HL-60/S4 treated with phorbol 12-myristate 13-acetate at 8.2 ng/mL for 4 days and 3 days (cell line): ENCODE measurements around the gene FBXO8.

Experiments
- in situ Hi-C: fragments of 300-500 bp; cut with MboI; formaldehyde crosslinking; loops from 2 replicates; pipeline ENCODE4 v1.15.0; 2022; ENCODE audit warnings: low sequenced_read_pairs

Gene FBXO8

DNA sequence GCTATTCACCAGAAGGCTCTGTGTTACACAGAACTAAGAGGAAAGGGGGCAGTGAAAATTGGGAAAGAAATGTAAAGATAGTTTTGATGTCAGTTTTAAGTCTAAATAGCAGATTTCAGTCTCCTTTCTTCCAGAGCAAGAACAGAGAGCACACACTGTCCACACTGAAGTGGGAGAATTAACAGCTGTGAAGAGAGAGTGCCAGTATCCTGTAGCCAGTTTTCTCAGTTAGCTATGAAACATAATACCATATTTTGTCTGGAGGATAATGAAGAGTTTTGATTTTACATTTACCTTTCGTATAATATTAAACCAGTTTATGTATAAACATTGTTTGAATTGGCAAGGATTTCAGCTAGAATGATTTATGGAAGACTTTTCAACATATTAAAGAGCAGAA, 35.1 kb downstream of the FBXO8 start:
- in situ Hi-C loops = no loop called here

DNA sequence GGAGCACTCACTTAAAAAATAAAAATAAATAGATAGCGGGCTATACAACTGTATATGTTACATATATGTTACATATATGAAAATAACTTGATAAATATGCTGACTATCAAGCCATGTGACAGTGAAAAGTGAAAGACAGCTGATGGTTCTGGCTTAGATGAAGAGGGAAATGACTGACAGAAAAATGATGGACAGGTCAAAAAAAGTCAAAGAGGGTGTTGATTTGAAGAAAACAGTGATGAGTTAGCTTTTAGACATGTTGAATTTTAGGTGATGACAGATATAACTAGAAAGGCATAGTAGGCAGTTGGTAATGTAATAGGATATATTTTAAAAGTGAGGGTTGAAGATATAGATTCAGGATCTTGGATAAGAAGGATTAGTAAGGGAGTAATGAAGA, 37.8 kb downstream of the FBXO8 start:
- in situ Hi-C loops = no loop called here

- in situ Hi-C loops = no loop called here
Measured at GRCh38 chr4:174244441-174244840, 39.0 kb downstream of the FBXO8 start.

GRCh38 chr4:174241162-174241561, 42.3 kb downstream of the FBXO8 start:
- in situ Hi-C loops = no loop called here

DNA sequence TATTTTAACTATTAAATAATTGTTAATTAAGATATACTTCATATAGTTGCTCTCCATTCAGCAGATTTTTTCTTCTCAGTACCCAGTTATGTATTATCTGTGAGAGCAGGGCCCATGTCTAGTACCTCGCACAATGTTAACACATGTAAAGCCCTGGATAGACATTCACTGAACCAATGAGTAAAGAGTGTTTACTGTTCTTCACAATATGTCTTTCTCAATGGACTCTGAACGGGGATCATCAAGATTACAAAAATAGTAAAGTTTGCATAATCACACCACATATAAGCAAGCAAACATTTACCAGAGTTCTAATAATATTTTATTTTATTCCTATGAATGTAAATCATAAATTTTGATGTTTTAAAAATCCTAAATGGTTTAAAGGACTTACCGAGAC, 47.1 kb downstream of the FBXO8 start:
- in situ Hi-C loops = no loop called here

DNA sequence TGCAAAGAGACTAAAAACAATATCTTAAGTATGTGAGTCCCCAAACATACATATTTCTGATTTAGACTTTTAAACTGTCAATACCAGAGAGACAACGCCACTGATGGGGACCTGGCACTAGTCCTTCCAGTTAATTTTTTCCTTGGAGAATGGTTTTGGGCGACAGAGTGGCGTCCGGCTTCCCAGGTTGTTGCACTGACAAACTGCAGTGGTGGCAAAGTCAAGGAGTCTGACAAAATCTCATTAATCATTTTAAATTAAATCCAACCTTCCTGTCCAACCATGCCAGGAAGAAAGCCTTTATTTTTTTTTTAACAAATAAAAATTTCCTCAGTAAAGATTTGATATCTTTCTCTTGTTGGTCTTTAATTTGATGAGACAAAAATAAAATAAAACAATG, 52.8 kb downstream of the FBXO8 start:
- in situ Hi-C loops = no loop called here

- in situ Hi-C loops = no loop called here
Measured at GRCh38 chr4:174230148-174230547, 53.3 kb downstream of the FBXO8 start.

DNA sequence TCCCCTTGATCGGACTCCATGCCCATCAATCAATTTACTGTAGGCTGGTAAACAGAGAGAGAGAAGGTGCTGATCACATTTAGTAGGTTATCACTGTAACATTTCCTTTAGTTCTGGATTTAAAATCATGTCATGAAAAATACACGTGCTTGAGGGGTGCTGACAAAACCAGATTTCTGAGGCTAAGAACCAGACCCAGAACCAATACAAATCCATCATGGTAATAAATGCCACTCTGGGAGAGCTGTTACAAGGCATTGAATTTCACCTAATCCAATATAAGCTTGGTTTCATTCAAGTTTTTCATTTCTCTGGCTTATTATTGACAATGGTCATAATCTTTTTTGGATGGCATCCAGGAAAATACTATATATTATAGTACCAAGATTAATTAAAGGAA, 54.5 kb downstream of the FBXO8 start:
- in situ Hi-C loops = no loop called here

DNA sequence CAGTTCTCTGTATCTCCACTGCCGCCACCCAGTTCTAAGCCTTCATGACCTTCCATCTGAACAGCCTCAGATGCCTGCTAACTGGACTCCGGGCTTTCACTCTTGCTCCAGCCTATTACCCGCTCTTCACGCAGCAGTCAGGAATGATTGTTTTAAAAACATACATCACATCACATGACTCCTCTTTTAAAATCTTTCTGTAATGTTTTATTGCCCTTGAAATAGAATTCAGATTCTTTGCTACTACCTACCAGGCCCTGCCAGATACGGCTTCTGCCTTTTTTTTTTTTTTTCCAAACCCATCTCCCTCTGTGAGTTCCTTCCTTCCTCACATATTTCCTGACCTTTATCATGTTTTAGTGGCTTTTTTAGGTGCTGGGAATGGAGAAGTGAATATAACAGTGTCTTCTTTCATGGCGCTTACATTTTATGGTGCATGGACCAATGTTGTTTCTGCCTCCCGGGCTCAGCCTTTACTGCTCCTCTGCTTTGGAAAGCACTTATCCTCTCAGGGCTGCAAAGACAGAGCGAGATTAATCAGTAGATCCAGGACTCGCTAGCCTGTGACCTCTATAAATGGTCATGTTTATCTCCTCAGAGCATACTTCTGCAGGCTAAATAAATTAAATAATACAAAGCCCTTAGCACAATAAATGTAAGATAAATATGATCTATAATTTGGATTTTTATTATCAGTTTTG, 58.0 kb downstream of the FBXO8 start:
- in situ Hi-C loops = no loop called here

DNA sequence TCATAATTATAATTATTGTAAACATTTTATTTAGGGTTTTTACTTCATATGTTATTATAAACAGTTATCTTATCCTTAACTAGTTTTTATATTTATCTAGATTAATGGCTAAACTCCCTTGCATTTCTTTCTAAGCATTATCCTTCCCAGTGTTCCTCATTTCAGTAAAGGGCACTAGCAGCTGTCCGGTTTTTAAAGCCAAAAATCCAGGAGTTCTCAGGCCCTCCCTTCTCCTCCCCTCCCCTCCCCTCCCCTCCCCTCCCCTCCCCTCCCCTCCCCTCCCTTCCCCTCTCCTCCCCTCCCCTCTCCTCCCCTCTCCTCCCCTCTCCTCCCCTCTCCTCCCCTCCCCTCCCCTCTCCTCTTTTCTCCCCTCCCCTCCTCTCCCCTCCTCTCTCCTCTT, 58.9 kb downstream of the FBXO8 start:
- in situ Hi-C loops = no loop called here

GRCh38 chr4:174222266-174222872, 61.1 kb downstream of the FBXO8 start:
- in situ Hi-C loops = no loop called here

GRCh38 chr4:174218127-174218790, 65.2 kb downstream of the FBXO8 start:
- in situ Hi-C loops = no loop called here

DNA sequence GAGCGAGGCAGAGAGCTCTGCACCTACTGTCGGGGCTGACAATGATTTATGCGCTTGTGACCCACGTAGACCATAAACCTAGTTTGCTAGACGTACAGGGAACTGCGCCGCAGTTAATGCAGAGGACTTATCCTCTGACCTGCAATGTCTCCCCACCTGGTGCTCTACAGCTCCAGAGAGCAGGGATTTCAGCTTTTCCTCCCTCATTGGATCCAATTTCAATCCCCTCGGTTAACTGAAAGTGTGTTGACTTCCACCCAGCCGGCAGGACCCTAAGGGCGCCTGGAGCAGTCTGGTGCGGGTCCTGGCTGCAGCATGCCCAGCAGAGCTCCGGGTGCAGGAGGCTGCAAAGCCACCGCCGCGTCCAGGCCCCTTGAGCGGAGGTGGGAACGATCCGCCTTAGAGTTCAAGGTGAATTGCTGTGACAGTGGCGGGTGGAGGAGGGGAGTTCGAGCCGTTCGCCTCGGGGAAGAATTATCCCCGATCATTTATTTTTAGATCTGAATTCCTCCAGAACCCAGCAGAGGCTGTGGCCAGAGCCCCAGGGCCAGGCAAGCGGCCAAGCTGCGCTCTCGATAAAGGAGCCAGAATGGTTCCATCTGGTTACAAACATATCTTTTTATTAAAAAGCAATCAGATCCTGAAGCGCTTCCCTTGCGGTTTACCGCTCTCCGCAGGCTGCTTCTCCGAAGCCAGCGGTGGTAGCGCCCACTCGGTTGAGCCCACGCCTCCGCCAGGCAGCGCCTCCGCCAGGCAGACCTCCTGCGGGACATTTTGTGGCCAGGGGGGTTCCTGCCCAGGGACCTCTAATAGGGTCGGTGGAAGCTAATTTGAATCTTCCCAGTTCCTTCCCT, 66.0 kb downstream of the FBXO8 start:
- in situ Hi-C loops = no loop called here

DNA sequence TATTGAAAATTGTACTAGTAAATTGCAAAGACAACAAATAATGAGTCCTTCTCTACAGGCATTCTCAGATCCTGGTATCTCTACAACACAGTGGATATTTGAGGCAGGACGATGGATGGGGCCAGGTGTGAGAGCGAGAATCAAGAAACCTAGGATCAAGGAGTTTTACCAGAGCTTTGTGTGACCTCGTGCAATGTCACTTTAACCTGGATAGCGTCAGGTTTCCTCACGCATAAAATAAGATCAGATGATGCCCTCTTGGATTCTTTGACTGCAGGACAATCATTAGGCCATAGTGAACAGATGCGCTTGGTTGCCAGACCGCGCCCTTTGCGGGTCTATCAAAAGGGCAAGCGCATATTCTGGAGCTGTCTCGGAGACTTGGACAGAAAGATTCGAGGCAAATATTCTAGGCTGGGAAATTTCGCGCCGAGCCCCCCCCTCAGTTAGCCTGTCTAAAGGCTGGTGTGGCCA, 66.6 kb downstream of the FBXO8 start:
- in situ Hi-C loops = no loop called here

GRCh38 chr4:174215961-174216680, 67.3 kb downstream of the FBXO8 start:
- in situ Hi-C loops = no loop called here

DNA sequence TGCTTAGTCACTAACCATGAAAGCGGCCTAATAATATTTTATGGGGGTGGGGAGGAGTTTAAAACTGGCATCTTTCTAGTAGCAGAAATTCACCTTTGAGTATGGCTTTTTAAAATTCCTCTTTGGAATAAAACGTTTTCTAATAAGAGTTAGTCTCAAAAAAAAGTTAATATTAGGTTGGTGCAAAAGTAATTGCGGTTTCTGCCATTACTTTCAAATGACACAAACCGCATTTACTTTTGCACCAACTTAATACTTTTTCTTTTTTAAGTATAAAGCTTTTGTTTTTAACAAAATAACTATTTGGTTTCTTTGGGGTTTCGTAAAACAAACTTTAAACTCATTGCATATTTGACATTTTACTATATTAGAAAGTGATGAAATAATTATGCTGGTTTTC, 68.4 kb downstream of the FBXO8 start:
- in situ Hi-C loops = no loop called here

GRCh38 chr4:174214101-174214878, 69.2 kb downstream of the FBXO8 start:
- in situ Hi-C loops = no loop called here

- in situ Hi-C loops = no loop called here
Measured at GRCh38 chr4:174213731-174214100, 69.8 kb downstream of the FBXO8 start.

GRCh38 chr4:174212061-174212460, 71.4 kb downstream of the FBXO8 start:
- in situ Hi-C loops = no loop called here

- in situ Hi-C loops = no loop called here
Measured at GRCh38 chr4:174211622-174212044, 71.8 kb downstream of the FBXO8 start.
